HCT116 (cell line): Measurements from ENCODE around the gene AGTRAP. TPM values are rescaled to one million over a fixed set of nuclear protein-coding genes. Genes with fewer than 3 reads are reported as not detected.

Experiments
- ATAC-seq: fragments of 200-7000 bp; cut with Tn5 transposase; 2 replicates; pipeline ENCODE4 v1.9.1; 2020; ENCODE audit warnings: mild to moderate bottlenecking, moderate library complexity
- BruUV-seq: library from RNA; stranded (reverse); fragments of 400-500 nt; replicated peaks from 2 replicates; lab custom pipeline; 2021; lab: Mats Ljungman, UMichigan
- CTCF ChIA-PET: fragments of 300-600 bp; sonication (Branson Sonifier 250); formaldehyde crosslinking; loops from one replicate; lab custom pipeline; 2021; ENCODE audit warnings: antibody characterized with exemption; lab: Charles Lee
- POLR2A ChIA-PET: fragments of 300-600, 350-600 bp; sonication (Branson Sonifier 250); formaldehyde crosslinking; loops from one replicate; lab custom pipeline; 2021; ENCODE audit warnings: antibody characterized with exemption; lab: Charles Lee
- RAD21 ChIA-PET, 2 experiments: fragments of 300-600 bp; sonication (Branson Sonifier 250); formaldehyde crosslinking; loops; one replicate each; lab custom pipeline; 2023; ENCODE audit warnings: low total read pairs in 2 of 2; ENCODE audit not compliant: uncharacterized antibody in 2 of 2, unreplicated experiment in 2 of 2, low non-redundant PET in 1 of 2; lab: Charles Lee
- DNase-seq: peaks from one replicate; pipeline ENCODE4 v3.0.0-alpha.2; 2010; ENCODE audit warnings: low read depth, low spot score
- H2AFZ ChIP-seq: fragments of 200-600 bp; shearing (Covaris generic), sonication (generic); 2 replicates; pipeline ENCODE4 v1.6.1; 2017; ENCODE audit warnings: low read depth, mixed run types, mixed read lengths, antibody characterized with exemption, low read length; ENCODE audit not compliant: poor library complexity, severe bottlenecking
- H3K27ac ChIP-seq: 2 replicates; pipeline ENCODE4 v1.5.1; 2012; ENCODE audit warnings: low read depth, low read length
- H3K27me3 ChIP-seq: fragments of 200-600 bp; sonication (generic); 2 replicates; pipeline ENCODE4 v1.6.1; 2016; ENCODE audit warnings: mixed run types, low read length, mixed read lengths; ENCODE audit not compliant: insufficient read depth
- H3K36me3 ChIP-seq, 2 experiments: fragments of 200-500 bp in 1 of 2; fragments of 200-600 bp in 1 of 2; sonication (Bioruptor generic) in 1 of 2; sonication (generic) in 1 of 2; 2 replicates each; pipeline versions ENCODE4 v1.5.1 to v1.6.1; 2014 to 2016; ENCODE audit warnings: low read length in 2 of 2, inconsistent platforms in 1 of 2, mixed read lengths in 1 of 2, mixed run types in 1 of 2; ENCODE audit not compliant: insufficient read depth in 2 of 2, control insufficient read depth in 1 of 2
- H3K4me1 ChIP-seq, 2 experiments: fragments of 200-600 bp in 1 of 2; sonication (generic) in 1 of 2; 2 replicates each; pipeline versions ENCODE4 v1.5.1 to v1.6.1; 2012 to 2017; ENCODE audit warnings: low read length in 2 of 2, inconsistent platforms in 1 of 2, mild to moderate bottlenecking in 1 of 2, mixed read lengths in 1 of 2, mixed run types in 1 of 2, moderate library complexity in 1 of 2; ENCODE audit not compliant: insufficient read depth in 2 of 2, control insufficient read depth in 1 of 2
- H3K4me2 ChIP-seq: fragments of 200-600 bp; sonication (generic); 2 replicates; pipeline ENCODE4 v1.6.1; 2017; ENCODE audit warnings: mixed run types, low read length, mixed read lengths
- H3K4me3 ChIP-seq, 2 experiments: fragments of 200-600 bp in 1 of 2; sonication (generic) in 1 of 2; replicated peaks in 1 of 2; 2 replicates each; pipeline ENCODE4 v1.5.1; 2011 to 2016; ENCODE audit warnings: low read length in 2 of 2, control low read depth in 1 of 2, low read depth in 1 of 2, mild to moderate bottlenecking in 1 of 2, mixed read lengths in 1 of 2, mixed run types in 1 of 2
- H3K79me2 ChIP-seq: fragments of 200-600 bp; sonication (generic); 2 replicates; pipeline ENCODE4 v1.6.1; 2017; ENCODE audit warnings: mild to moderate bottlenecking, mixed run types, low read length, moderate library complexity, mixed read lengths; ENCODE audit not compliant: insufficient read depth
- H3K9ac ChIP-seq: fragments of 200-600 bp; sonication (generic); 2 replicates; pipeline ENCODE4 v1.6.1; 2016; ENCODE audit warnings: low read length, mixed read lengths
- H3K9me2 ChIP-seq: fragments of 200-600 bp; sonication (generic), shearing (Covaris generic); 2 replicates; pipeline ENCODE4 v1.6.1; 2017; ENCODE audit warnings: mixed run types, mild to moderate bottlenecking, moderate library complexity; ENCODE audit not compliant: insufficient read depth
- H3K9me3 ChIP-seq, 2 experiments: fragments of 200-500 bp in 1 of 2; fragments of 200-600 bp in 1 of 2; sonication (Bioruptor generic) in 1 of 2; sonication (generic) in 1 of 2; 2 replicates each; pipeline ENCODE4 v1.6.1; 2014 to 2017; ENCODE audit warnings: low read length in 2 of 2, mixed read lengths in 2 of 2, inconsistent platforms in 1 of 2, low read depth in 1 of 2, mild to moderate bottlenecking in 1 of 2, mixed run types in 1 of 2, moderate library complexity in 1 of 2; ENCODE audit not compliant: control insufficient read depth in 1 of 2, insufficient read depth in 1 of 2
- H4K20me1 ChIP-seq: fragments of 200-600 bp; sonication (generic), shearing (Covaris generic); 2 replicates; pipeline ENCODE4 v1.6.1; 2017; ENCODE audit warnings: mixed run types, mild to moderate bottlenecking, moderate library complexity; ENCODE audit not compliant: insufficient read depth
- CBX3 ChIP-seq: IDR thresholded peaks from 2 replicates; pipeline ENCODE4 v1.6.1; 2012; ENCODE audit warnings: low read depth
- EZH2 ChIP-seq: fragments of 200-600 bp; sonication (generic); IDR thresholded peaks from 2 replicates; pipeline ENCODE4 v1.6.1; 2017; ENCODE audit warnings: antibody characterized with exemption, mixed run types
- JUND ChIP-seq: IDR thresholded peaks from 2 replicates; pipeline ENCODE4 v1.6.1; 2012
- RAD21 ChIP-seq: IDR thresholded peaks from 2 replicates; pipeline ENCODE4 v1.6.1; 2012; ENCODE audit warnings: low read depth, mild to moderate bottlenecking
- SRF ChIP-seq: IDR thresholded peaks from 2 replicates; pipeline ENCODE4 v1.6.1; 2012; ENCODE audit warnings: low read depth
- intact Hi-C: fragments of 100-400 bp; cut with micrococcal nuclease; formaldehyde crosslinking; loops from 2 replicates; pipeline ENCODE4 v1.10.0; 2022
- total RNA-seq: library from RNA; stranded (reverse); gene quantifications from one replicate; pipeline ENCODE4 v1.2.1, GENCODE V29; 2021; ENCODE audit not compliant: unreplicated experiment
- TF ChIP-seq, protein P1 (sequence below): IDR thresholded peaks from 2 replicates; pipeline ENCODE4 v1.6.1; 2012
- TF ChIP-seq, protein P2 (sequence below): IDR thresholded peaks from 2 replicates; pipeline ENCODE4 v1.6.1; 2011; ENCODE audit warnings: mild to moderate bottlenecking, low read length, moderate library complexity; ENCODE audit not compliant: insufficient replicate concordance; ENCODE audit errors: extremely low read depth

AGTRAP gene
- total RNA-seq, 1 experiment from 2014 or later = 49.0 TPM

DNA sequence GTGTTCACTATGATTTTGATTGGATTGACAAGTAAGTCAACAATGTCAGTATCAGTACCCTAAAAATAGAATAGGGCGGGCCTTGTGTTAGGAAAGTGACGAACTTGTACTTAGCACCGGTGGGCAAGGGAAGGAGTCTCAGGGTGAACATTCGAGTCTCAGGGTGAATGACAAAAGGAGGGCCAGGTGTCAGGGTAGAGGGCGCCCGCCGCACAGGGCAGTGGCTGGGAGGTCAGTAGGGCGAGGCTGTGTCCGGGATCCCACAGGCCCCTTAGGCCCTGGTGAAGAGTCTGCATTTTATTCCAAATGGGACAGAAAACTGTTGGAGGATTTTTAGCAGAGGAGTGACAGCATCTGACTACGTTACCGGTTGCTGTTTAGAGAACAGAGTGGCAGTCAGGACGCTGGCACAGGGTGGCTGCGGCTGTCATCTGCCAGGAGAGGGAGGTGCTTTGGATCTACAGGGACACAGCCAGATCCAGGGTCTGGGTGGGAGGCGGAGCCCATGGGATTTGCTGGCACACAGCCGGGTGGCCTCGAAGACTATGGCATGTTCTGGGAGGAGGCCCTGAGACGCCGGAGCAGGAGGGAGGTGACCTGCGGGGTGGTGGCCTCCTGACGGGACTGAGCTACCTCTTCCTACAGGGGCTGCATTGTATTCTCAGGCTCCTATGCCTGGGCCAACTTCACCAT, 11.0 kb downstream of the AGTRAP start:
- no peaks in the 10 kb centered on the region for H3K9me2 ChIP-seq

More for the DNA sequence above, 11.0 kb downstream of the AGTRAP start:
- Histone ChIP-seq H3K27ac (no peak overlapping the region), H3K27me3 (no peaks in the 10 kb centered on the region), H3K36me3 (peaks cover 0 to 5% of the 10 kb centered on the region in 2 experiments; a peak in 1 of 4 replicates), H3K4me2 (no peak overlapping the region), H3K79me2 (no peaks in the 10 kb centered on the region), H3K4me3 (no peak overlapping the region), H3K9me3 (no peaks in the 10 kb centered on the region), H3K4me1 (peaks cover 0 to 7% of the 10 kb centered on the region in 2 experiments; a peak in 3 of 4 replicates), H2AFZ (no peak overlapping the region), H4K20me1 (no peaks in the 10 kb centered on the region), H3K9ac (no peak overlapping the region)
- ChIA-PET RAD21 (no interaction called here), POLR2A (no interaction called here), CTCF (no interaction called here)
- BruUV-seq = no TSS peak
- no peak for DNase-seq
- intact Hi-C loops = no loop called here
- ATAC-seq = no peak
- no peak for TF ChIP-seq JUND
- no peak for TF ChIP-seq RAD21
- TF ChIP-seq, protein P1, sequence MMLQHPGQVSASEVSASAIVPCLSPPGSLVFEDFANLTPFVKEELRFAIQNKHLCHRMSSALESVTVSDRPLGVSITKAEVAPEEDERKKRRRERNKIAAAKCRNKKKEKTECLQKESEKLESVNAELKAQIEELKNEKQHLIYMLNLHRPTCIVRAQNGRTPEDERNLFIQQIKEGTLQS = no peak
- no peak for TF ChIP-seq CBX3
- no peak for TF ChIP-seq SRF
- TF ChIP-seq EZH2 = no peak
- TF ChIP-seq, protein P2, sequence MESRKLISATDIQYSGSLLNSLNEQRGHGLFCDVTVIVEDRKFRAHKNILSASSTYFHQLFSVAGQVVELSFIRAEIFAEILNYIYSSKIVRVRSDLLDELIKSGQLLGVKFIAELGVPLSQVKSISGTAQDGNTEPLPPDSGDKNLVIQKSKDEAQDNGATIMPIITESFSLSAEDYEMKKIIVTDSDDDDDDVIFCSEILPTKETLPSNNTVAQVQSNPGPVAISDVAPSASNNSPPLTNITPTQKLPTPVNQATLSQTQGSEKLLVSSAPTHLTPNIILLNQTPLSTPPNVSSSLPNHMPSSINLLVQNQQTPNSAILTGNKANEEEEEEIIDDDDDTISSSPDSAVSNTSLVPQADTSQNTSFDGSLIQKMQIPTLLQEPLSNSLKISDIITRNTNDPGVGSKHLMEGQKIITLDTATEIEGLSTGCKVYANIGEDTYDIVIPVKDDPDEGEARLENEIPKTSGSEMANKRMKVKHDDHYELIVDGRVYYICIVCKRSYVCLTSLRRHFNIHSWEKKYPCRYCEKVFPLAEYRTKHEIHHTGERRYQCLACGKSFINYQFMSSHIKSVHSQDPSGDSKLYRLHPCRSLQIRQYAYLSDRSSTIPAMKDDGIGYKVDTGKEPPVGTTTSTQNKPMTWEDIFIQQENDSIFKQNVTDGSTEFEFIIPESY = no peak
